ENCODE measurements around the gene UCK1.
"Not testable (repeated sequence)": the region's sequence is repeated elsewhere in the genome, so short reads cannot be mapped to it uniquely, and the experiment has no call there.

UCK1 gene

DNA sequence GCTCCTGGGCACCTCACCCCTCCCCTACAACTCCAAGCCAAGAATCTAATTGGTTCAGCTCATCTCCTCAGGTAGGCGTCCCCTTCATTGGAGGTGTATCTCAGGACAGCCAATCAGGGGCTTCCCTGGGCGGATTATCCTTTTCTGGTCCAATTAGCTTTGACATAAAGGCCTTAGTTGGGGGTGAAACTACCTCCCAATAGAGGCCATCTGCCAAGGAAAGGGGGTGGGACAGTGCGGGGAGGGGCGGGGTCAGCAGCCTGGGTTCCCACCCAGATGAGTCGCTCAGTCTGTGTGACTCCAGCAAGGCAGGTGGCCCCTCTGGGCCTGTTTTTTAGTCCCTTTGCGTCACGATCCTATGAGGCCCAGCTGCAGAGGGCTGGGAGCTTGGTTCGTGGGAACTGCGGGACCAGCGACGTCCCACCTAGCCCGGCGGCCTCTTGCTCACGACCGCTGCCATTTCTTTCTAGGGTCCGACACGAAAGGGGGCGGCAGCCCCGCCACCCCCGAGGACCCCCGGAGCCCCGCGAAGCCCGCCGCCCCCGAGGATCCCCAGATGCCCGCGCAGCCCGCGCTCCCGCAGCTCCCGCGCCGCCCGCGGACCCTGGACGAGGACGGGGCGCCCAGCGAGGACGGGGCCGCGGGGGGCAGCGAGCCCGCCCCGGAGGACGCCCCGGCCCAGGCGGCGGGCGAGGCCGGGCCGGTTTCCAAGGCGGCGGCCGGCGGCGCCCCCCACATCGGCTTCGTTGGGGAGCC lies 23.2 kb upstream of the UCK1 start:
- DNase-seq: no peak

DNA sequence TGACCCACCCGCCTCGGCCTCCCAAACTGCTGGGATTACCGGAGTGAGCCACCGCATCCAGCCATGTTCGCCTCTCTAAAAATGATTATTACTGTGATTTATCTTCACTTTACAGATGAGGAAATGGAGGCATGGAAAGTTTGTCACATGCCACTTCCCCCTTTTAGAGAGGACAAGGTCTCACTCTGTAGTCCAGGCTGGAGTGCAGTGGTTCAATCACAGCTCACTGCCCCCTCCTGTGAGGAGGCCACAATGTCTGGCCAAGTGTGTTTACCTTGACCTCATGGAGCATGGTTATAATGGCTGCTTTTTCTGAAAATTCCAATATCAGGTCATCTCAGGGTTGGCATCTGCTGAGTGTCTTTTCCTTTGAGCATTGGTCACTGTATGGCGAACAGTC lies 21.0 kb upstream of the UCK1 start:
- no peak for DNase-seq

DNA sequence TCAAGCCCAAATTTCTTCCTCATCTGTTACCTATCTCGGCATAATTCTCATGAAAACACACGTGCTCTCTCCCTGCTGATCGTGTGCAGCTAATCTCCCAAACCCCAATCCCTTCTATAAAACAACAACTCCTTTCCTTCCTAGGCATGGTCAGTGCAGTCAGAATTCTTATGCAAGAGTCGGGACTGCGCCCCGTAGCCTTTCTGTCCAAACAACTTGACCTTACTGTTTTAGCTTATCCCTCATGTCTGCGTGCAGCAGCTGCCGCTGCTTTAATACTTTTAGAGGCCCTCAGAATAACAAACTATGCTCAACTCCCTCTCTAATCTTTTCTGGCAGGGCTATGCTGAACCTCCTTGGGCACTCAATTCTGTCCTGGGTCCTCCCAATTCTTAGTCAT lies 19.4 kb upstream of the UCK1 start:
- DNase-seq: not testable (repeated sequence)

DNA sequence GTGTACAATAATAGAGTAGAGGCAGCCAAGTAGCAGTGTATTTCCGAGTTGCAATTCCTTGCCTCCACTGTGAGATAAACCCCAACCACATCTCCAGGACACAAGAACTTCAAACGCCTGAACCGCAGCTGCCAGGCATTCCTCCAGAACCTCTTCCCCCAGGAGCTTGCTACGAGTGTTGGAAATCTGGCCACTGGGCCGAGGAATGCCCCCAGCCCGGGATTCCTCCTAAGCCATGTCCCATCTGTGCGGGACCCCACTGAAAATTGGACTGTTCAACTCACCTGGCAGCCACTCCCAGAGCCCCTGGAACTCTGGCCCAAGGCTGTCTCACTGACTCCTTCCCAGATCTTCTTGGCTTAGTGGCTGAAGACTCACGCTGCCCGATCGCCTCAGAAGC lies 18.1 kb upstream of the UCK1 start:
- DNase-seq: not testable (repeated sequence)

DNA sequence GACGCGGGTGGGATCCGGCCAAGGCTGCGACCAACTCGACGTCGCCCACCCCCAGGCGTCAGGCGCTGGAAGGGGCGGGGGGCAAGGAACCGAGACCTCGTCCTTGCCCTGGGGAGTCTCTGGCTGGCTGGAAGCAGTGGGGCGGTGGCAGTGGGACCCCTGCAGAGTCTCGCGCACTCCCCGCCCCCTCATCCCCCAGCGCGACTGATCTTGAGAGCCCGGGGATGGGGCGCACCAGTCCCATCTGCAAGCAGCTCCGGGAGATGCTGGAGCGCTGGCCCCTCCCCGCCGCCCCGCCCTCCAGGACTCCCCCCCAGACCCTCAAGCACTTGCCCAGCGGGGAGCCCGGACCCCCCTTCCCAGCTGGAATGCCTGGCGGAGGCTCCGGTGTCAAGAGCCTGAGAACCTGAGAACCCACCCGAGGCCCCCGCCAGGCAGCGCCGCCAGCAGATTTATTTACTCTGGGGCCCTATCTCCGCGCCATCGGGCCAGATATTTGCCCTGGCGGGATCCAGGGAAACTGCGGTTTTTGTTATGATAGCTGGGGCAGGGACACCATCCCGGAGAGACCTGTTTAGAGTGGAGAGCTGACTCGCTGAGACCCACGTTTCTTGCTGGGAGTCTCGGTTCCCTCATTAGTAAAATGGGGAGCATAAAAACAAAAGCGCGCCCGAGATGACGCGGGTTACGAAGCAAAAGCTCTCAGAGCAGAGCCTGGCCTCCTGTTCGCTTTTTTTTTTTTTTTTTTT lies 15.4 kb upstream of the UCK1 start:
- DNase-seq: no peak

DNA sequence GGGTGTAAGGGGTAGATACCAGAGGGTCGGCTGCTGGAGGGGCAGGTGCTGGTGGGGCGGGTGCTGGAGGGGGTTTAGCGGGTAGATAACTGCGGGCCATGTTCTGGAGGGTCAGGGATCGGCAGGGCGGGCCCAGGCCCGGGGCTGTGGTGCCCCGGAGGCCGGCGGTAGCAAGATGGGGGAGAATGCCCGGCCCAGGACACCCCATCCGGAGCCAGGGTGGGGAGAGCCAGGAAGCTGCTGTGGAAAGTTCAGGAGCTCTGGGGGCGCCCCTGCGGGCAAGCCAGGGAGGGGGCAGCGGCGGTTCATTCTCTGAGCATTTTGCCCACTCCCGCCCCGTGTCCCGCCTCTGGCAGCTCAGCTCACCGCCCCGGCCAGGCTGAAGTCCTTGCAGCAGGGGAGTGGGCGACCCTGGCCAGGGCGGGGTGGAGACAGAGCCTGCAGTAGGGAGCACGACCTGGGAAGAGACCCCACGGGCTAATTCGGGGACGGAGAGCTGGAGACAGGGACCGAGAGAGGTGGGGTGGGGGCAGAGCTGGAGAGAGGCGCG lies 14.8 kb upstream of the UCK1 start:
- DNase-seq: no peak

DNA sequence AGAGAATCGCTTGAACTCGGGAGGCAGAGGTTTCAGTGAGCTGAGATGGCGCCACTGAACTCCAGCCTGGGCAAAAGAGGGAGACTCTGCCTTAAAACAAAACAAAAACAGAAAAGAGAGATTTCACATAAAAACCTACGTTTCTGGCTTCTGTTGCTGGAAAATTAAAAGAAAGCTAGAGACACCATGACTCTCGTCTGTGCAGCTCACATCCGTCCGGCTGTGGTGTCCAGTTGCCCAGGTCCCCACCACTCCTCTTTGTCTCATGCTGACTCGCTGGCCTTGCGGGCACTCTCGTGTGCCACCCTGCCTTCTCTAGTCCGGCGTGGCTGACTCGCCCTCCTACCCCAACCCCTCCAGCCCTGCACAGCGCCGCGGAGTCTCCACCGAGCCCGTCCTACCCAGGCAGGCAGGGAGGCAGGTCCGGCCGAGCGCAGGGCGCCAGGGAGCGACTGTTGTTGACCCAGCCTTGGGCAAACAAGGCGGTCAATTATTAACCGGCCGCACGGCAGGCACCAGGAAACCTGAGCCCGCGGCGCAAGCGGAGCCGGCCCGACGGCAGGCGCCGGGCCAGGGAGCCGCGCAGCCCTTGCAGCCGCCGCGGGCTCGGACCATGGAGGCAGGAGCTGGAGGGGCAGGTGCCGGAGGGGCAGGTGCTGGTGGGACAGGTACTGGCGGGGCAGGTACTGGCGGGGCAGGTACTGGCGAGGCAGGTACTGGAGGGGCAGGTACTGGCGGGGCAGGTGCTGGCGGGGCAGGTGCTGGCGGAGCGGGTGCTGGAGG lies 14.1 kb upstream of the UCK1 start, which contains the start of gene PRRT1B:
Gene PRRT1B, plus strand, starts transcription at position 521 of the 783 bp plus-strand sequence. Its CDS starts 93 bp downstream, at position 614.
- DNase-seq: no peak

DNA sequence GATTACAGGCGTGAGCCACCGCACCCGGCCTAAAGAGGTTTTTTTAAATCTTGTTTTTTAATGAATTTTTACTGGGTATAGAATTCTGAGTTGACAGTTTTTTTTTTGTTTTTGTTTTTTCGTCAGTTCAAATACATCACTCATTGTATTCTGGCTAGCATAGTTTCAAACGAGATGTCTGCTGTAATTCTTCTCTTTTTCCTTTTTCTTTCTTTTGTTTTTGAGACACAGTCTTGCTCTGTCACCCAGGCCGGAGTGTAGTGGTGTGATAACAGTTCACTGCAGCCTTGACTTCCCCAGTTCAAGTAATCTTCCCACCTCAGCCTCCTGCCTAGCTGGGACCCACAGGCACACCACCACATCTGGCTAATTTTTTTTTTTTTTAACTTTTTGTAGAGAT lies 12.1 kb upstream of the UCK1 start:
- DNase-seq: no peak

DNA sequence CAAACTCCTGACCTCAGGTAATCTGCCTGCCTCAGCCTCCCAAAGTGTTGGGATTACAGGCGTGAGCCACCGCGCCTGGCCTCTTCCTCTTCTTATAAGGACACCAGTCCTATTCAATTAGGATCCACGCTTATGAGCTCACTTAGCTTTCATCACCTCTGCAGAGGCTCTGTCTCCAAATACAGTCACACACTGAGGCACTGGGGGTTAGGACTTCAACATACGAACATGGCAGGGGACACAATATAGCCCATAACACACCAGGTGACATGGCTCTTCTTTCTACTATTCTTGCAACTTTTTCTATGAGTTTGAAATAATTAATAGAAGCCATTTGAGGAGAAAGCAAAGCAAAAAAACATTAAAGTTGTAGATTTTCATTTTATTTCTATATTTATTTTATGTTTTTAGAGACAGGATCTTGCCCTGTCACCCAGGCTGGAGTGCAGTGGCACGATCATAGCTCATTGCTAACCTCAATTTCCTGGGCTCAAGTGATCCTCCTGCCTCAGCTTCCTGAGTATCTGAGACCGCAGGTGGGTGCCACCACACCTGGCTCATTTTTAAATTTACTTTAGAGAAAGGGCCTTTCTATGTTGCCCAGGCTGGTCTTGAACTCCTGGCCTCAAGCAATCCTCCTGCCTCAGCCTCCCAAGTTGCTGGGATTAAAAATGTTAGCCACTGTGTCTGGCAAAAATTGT lies 8.3 kb upstream of the UCK1 start:
- DNase-seq: no peak

DNA sequence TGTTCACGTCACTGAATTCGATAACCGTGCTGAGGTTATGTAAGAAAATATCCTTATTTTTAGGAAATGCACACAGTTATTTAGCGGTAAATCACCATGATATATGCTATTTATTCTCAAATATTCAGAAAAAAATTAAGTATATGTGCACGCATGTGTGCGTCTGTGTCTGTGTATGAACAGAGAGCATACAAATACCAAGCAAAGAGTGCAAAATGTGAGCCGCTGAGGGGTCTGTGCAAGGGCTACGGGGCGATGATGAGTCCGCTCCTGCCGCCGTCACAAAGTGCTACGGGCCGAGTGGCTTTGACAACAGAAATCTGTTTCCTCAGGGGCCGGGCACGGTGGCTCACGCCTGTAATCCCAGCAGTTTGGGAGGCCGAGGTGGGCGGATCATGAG lies 6.9 kb upstream of the UCK1 start:
- DNase-seq: no peak

DNA sequence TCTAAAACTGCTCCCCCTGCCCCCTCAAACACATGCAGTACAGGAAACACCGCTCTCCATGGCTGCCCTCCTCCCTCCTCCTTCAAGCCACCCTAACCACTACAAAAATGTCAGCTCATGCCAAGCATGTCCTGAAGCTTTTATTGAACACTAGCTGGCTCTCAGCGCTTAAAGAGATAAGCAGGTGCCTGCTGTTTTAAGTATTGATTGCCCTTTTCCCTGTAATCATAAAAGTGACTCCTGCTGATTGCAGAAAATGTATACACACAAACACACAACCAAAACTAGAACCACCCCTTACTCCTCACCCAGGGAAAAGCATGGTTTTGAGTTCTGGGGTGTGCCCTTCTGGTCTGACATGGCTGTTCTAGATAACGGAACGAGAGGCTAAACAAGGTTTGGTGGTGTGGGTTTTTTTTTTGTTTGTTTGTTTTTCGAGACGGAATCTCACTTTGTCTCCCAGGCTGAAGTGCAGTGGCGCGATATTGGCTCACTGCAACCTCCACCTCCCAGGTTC lies 3.7 kb upstream of the UCK1 start:
- DNase-seq: no peak

DNA sequence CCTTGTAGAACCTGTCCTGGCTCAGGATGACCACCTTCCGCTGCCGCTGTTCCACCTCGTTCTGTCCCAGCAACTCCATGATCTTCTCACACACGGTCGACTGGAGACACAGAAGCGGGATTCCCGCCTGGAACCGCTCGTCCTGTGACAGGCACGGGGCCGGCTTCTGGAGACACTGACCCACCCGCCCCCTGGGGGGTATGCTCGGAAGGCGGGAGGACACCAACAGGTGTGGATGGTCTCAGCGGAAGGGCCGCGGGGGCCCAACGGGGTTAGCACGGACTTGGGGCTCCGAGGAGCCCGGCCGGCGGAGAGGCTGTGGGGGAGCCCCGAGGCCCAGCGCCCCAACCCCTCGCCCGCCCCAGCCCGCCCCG lies 530 bp downstream of the UCK1 start:
- DNase-seq: no peak

DNA sequence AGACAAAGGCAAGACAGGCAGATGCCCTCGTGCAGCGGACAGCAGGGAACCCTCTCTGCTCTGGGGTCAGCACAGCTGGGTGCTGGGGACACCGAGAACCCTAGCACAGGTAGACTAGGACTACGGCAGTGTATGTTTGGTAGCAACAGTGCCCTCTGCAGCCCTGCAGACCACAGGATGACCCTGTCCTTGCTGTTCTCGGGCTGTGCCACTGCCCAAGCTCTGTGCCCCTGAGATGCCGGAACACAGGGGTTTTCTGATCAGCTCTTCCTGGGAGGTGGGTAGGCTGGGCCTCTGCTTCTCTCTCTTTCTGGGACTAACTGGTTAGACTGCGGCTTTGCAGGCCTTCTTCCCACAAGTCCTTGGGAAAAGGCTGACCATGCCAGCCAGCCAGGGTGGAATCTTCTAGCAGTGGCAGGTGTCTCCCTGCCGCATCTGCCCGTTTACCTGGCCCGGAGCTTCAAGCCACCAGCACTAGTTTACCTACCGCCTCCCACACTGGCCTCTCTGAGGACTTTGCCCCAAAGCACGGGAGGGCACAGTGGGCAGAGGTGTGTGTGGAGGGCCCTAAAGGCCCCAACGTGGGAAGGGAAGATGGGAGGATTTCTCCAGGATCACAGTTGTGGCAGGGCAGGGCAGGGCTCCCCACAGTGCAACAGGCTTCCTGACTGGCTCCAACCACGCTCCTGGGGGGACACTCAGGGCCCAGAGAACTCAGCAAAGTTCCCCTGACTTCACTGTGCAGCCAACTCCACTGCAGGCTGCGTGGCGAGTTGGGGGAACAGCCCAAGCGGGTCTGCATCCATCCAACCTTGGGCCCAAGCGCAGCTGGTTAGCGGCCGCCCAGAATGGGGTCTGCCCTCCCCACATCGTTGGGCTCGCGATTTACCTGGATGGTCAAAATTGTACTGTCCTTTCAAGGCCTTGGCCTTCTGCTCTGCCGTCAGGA lies 1.2 kb downstream of the UCK1 start:
- DNase-seq: no peak

DNA sequence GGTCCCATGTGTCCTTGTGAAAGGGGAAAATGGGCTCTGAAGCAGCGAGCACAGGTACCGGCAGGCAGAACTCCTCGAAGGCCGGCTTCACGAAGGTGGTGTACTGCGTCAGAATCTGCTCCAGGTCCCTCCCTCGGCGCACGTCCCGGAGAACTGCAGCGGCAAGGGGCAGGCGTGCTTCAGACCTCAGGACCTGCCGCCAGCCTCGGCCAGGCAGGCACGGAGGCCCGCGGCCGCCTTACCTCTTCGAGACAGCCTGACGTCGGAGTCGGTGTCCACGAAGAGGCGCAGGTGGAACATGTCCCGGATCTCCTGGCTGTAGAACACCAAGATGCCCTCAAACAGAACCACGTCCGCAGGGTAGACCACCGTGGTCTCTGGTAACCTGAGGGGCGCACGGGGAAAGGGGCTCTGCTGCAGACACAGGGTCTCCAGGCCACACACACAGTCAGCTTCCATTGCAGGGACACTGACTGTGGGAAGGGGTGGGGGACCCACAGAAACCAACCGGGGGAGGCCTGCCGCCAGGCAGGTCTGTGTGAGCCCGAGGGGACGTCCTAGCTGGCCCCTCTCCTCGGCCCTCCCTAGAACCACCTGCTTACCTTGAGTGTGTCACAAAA lies 2.1 kb downstream of the UCK1 start:
- DNase-seq: no peak

DNA sequence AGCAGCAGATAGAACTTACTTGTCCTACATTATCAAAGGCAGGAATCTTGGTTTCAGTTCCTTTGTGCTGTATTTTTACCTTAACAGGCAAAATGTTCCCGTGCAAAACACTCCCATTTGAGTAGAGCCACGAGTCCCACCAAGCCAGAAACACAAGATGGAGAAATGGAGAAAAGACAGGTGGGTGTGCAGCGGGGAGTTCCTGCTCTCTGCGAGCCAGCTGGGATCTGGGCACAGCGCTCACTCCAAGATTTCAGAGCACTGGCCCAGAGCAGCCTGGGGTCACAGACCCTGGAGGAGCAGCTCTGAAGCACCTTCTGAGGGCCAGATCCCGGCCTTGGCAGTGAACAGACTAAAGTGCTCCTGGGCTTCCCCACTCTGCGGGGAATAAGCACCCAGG lies 2.9 kb downstream of the UCK1 start:
- DNase-seq: no peak

DNA sequence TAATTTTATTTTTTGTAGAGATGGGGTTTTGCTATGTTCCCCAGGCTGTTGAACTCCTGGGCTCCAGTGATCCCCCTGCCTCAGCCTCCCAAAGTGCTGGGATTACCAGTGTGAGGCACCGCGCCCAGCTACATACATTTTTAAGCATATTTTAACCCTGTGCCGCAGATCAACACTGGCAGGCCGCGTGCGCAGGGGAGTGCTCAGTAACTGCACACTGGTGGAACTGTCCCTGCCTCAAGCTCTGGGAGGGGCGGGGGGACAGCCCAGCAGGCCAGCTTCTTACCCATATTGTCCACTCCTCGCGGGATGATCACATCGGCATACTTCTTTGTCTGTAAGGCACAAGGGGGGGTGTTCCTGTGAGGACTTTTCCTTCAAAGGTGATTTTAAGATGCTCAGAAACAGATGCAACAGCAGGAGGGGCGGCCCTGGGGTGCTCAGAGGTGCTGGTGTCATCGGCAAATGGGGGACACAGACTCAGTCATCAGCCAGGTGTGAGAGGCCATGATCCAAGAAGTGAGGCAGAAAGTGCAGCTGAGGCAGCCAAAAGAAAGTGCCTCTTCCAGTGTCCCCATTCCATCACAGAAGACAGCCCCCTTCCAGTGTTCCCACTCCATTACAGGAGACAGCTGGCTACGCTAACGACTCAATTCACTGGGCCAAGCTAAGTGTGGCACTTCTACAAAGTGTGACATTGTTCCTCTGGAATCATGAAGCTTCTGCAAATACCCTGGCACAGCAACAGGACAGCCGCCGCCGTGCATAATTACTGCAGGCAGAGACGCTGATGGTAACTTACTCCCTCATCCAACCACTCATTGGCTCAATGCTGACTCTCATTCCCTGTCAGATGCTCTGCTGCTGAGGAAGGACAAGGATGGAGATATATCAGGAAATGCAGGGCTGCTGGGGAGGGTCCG lies 5.2 kb downstream of the UCK1 start:
- DNase-seq: no peak

DNA sequence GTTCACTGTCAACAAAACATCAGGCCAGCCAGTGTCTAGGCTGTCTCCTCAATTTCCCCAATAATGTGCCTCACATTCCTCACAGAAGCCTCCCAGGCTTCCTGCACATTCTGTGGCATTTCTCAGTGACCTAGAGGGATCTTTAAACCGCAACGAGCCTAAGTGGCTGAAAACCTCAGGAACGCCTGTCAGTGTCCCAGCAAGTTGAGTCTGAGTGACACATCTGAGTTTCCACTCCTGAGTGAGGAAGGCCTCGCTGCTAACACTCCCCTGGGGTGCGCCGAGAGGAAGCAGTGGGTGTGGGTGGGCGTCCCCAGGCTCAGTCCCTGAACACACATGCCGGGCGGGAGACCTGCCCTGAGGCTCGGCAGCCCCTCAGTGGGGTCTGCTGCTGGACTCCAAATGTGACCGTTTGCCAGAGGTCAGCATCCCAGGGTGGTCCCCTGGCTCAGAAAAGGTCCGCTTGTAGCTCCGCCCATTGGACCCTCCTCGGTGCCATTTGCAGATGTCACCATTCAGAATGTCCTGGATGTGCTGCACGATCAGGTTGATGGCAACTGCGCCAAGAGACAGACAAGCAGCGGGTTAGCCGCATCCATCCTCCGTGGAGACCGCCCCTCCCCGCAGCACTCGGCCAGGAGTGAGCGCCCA lies 6.3 kb downstream of the UCK1 start:
- no peak for DNase-seq

DNA sequence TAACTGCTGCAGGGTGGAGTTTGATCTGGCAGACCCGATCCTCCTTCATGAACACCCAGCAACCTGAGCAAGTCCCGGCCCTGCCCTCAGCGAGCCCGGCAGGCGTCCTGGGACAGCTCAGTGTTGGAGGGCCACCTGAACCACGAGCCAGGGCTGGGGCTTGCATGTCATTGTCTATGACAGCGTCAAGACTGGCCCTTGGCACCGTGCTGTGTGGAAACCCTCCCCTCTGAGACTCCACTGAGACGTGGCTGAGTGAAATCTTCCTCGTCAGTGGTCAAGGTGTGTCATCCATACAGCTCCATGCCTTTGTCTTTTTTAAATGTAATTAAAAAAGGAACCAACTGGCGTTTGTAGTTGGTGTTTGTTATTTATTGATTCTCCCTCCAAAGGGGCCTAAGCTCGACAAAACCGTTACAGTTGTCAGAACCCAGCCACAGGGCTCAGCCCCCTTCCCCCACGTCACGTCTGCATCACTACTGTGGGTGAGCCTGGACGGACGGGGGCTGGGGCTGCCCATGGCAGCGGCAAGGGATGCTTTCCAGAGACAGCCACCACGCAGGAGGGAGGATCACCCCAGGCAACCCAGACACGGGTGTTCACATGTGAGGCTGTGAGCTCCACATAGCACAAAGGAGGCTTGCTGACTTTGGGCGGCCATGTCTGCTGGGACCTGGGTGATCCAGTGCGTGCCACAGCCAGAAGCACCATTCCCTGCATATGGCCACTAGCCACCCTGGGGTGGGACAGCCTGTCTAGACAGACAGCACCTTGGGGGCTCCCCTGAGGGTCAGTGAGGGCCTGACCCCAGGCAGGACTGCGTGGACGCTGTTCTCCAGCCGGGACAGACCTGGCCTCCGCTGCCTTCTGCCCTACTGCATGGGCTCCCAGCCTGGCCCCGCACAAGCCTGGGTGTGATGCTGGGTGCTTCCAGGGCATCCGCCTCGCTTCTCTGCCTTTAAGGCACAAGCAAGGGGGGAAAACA lies 7.3 kb downstream of the UCK1 start:
- DNase-seq: no peak

Measured in SIG-M5 (cell line).